ENCODE measurements around the gene HSD17B3.

Gene HSD17B3

GRCh38 chr9:96216583-96216982, 85.4 kb downstream of the HSD17B3 start:
- no peak for TF ChIP-seq ISL1 (CRISPR knock-in tag; IDR thresholded peaks at IDR 0.05)
- TF ChIP-seq ZFP3 (CRISPR knock-in tag; IDR thresholded peaks at IDR 0.05), result no peak
- TF ChIP-seq ESRRG (CRISPR knock-in tag; IDR thresholded peaks at IDR 0.05), result no peak
- no peak for TF ChIP-seq POU6F1 (CRISPR knock-in tag; IDR thresholded peaks at IDR 0.05; ENCODE audit: borderline replicate concordance, low read depth)
- no peak for TF ChIP-seq TCF4 (CRISPR knock-in tag; IDR thresholded peaks at IDR 0.05; ENCODE audit: borderline replicate concordance)
- no peak for TF ChIP-seq CREB5 (CRISPR knock-in tag; IDR thresholded peaks at IDR 0.05; ENCODE audit: low read depth)
- no peak for TF ChIP-seq ARNTL (CRISPR knock-in tag; IDR thresholded peaks at IDR 0.05; ENCODE audit: borderline replicate concordance, low read depth)
- no peak for TF ChIP-seq RARB (CRISPR knock-in tag; IDR thresholded peaks at IDR 0.05)
- TF ChIP-seq PPARA (CRISPR knock-in tag; IDR thresholded peaks at IDR 0.05; ENCODE audit: borderline replicate concordance), result no peak
- TF ChIP-seq BACH2 (CRISPR knock-in tag; IDR thresholded peaks at IDR 0.05; ENCODE audit: borderline replicate concordance), result no peak
- no peak for TF ChIP-seq ZNF565 (CRISPR knock-in tag; conservative IDR thresholded peaks at IDR 0.05; ENCODE audit: low read depth)
- TF ChIP-seq SNAI2 (CRISPR knock-in tag; IDR thresholded peaks at IDR 0.05), result no peak
- TF ChIP-seq CSDC2 (CRISPR knock-in tag; IDR thresholded peaks at IDR 0.05), result no peak
- no peak for TF ChIP-seq OSR1 (CRISPR knock-in tag; IDR thresholded peaks at IDR 0.05)
- no peak for TF ChIP-seq TOX (CRISPR knock-in tag; IDR thresholded peaks at IDR 0.05; ENCODE audit: borderline replicate concordance)
- no peak for TF ChIP-seq ZC3H10 (CRISPR knock-in tag; IDR thresholded peaks at IDR 0.05)
- no peak for TF ChIP-seq TSHZ2 (CRISPR knock-in tag; IDR thresholded peaks at IDR 0.05)
- no peak for TF ChIP-seq PATZ1 (CRISPR knock-in tag; IDR thresholded peaks at IDR 0.05; ENCODE audit: borderline replicate concordance)

GRCh38 chr9:96215841-96216240, 86.1 kb downstream of the HSD17B3 start:
- ATAC-seq, result no peak
- TF ChIP-seq CSDC2 (CRISPR knock-in tag; IDR thresholded peaks at IDR 0.05) (no peak), POU6F1 (CRISPR knock-in tag; IDR thresholded peaks at IDR 0.05; ENCODE audit: borderline replicate concordance, low read depth) (no peak), GLIS3 (CRISPR knock-in tag; IDR thresholded peaks at IDR 0.05) (no peak), PATZ1 (CRISPR knock-in tag; IDR thresholded peaks at IDR 0.05; ENCODE audit: borderline replicate concordance) (no peak)

More at GRCh38 chr9:96216583-96216982, 85.4 kb downstream of the HSD17B3 start:
- no peak for ATAC-seq

- no peak for ATAC-seq
- TF ChIP-seq BACH2 (CRISPR knock-in tag; IDR thresholded peaks at IDR 0.05; ENCODE audit: borderline replicate concordance) (no peak), CSRNP3 (CRISPR knock-in tag; IDR thresholded peaks at IDR 0.05) (no peak), GLIS3 (CRISPR knock-in tag; IDR thresholded peaks at IDR 0.05) (no peak), ZNF565 (CRISPR knock-in tag; conservative IDR thresholded peaks at IDR 0.05; ENCODE audit: low read depth) (no peak), CREB5 (CRISPR knock-in tag; IDR thresholded peaks at IDR 0.05; ENCODE audit: low read depth) (no peak), ESRRG (CRISPR knock-in tag; IDR thresholded peaks at IDR 0.05) (no peak), OSR1 (CRISPR knock-in tag; IDR thresholded peaks at IDR 0.05) (no peak), TCF4 (CRISPR knock-in tag; IDR thresholded peaks at IDR 0.05; ENCODE audit: borderline replicate concordance) (no peak)
These were observed 87.3 kb downstream of the HSD17B3 start for GRCh38 chr9:96214635-96215034.
